Liver (tissue), 9 donors: ENCODE data around the gene CRYZ. TPM values are rescaled to one million over a fixed set of nuclear protein-coding genes. Genes with fewer than 3 reads are reported as not detected.

Experiments
- DNase-seq: peaks from one replicate; pipeline ENCODE4 v3.0.0-alpha.2; 2017; ENCODE audit warnings: low spot score
- H3K27ac ChIP-seq, 2 donors: one replicate each; pipeline ENCODE4 v1.7.0; 2013; ENCODE audit warnings: inconsistent platforms in 2 of 2, low read length in 2 of 2, control low read depth in 1 of 2, low read depth in 1 of 2, mild to moderate bottlenecking in 1 of 2
- H3K27me3 ChIP-seq, 4 donors: one replicate each; pipeline versions ENCODE4 v1.6.1 to v1.7.0; 2013; ENCODE audit warnings: low read length in 3 of 4, inconsistent platforms in 1 of 4, mild to moderate bottlenecking in 1 of 4, moderate library complexity in 1 of 4; ENCODE audit not compliant: control insufficient read depth in 4 of 4, insufficient read depth in 4 of 4
- H3K36me3 ChIP-seq, 4 donors: one replicate each; pipeline versions ENCODE4 v1.6.1 to v1.7.0; 2013; ENCODE audit warnings: low read length in 3 of 4, mild to moderate bottlenecking in 3 of 4, low read depth in 1 of 4, moderate library complexity in 1 of 4; ENCODE audit not compliant: control insufficient read depth in 4 of 4, insufficient read depth in 3 of 4
- H3K4me1 ChIP-seq, 4 donors: one replicate each; pipeline versions ENCODE4 v1.6.1 to v1.7.0; 2013; ENCODE audit warnings: low read length in 3 of 4, mild to moderate bottlenecking in 3 of 4, moderate library complexity in 1 of 4; ENCODE audit not compliant: control insufficient read depth in 4 of 4, insufficient read depth in 4 of 4
- H3K4me3 ChIP-seq, 3 donors: one replicate each; pipeline versions ENCODE4 v1.6.1 to v1.7.0; 2013; ENCODE audit warnings: low read length in 3 of 3, control low read depth in 1 of 3, low read depth in 1 of 3, mild to moderate bottlenecking in 1 of 3
- H3K9ac ChIP-seq, 2 donors: one replicate each; pipeline ENCODE4 v1.7.0; 2013; ENCODE audit warnings: low read length in 2 of 2, mild to moderate bottlenecking in 2 of 2, moderate library complexity in 2 of 2, control low read depth in 1 of 2, low read depth in 1 of 2
- H3K9me3 ChIP-seq, 4 donors: one replicate each; pipeline versions ENCODE4 v1.6.1 to v1.7.0; 2013; ENCODE audit warnings: low read length in 3 of 4; ENCODE audit not compliant: control insufficient read depth in 4 of 4
- EGR1 ChIP-seq, 2 donors: IDR thresholded peaks; 2 replicates each; pipeline ENCODE4 v1.6.1; 2016 to 2018; ENCODE audit warnings: antibody characterized with exemption in 2 of 2, low read depth in 2 of 2
- FOXA1 ChIP-seq: IDR thresholded peaks from 2 replicates; pipeline ENCODE4 v1.6.1; 2016; ENCODE audit warnings: antibody characterized with exemption
- FOXA2 ChIP-seq: IDR thresholded peaks from 2 replicates; pipeline ENCODE4 v1.6.1; 2016; ENCODE audit warnings: antibody characterized with exemption
- GABPA ChIP-seq, 2 donors: IDR thresholded peaks in 1 of 2; conservative IDR thresholded peaks in 1 of 2; 2 replicates each; pipeline ENCODE4 v1.6.1; 2016; ENCODE audit warnings: antibody characterized with exemption in 2 of 2, mild to moderate bottlenecking in 1 of 2, moderate library complexity in 1 of 2
- HNF4A ChIP-seq, 2 donors: conservative IDR thresholded peaks; 2 replicates each; pipeline ENCODE4 v1.6.1; 2016; ENCODE audit warnings: antibody characterized with exemption in 2 of 2, mild to moderate bottlenecking in 2 of 2
- HNF4G ChIP-seq: IDR thresholded peaks from 2 replicates; pipeline ENCODE4 v1.6.1; 2016; ENCODE audit warnings: antibody characterized with exemption
- JUND ChIP-seq, 2 donors: IDR thresholded peaks; 2 replicates each; pipeline ENCODE4 v1.6.1; 2016; ENCODE audit warnings: antibody characterized with exemption in 2 of 2
- NR2F2 ChIP-seq: IDR thresholded peaks from 2 replicates; pipeline ENCODE4 v1.6.1; 2016; ENCODE audit warnings: antibody characterized with exemption
- RAD21 ChIP-seq, 2 donors: IDR thresholded peaks; 2 replicates each; pipeline ENCODE4 v1.6.1; 2016; ENCODE audit warnings: antibody characterized with exemption in 2 of 2, mild to moderate bottlenecking in 2 of 2
- RXRA ChIP-seq, 2 donors: IDR thresholded peaks; 2 replicates each; pipeline ENCODE4 v1.6.1; 2017 to 2018; ENCODE audit warnings: antibody characterized with exemption in 2 of 2, mild to moderate bottlenecking in 1 of 2
- SP1 ChIP-seq: IDR thresholded peaks from 2 replicates; pipeline ENCODE4 v1.6.1; 2018; ENCODE audit warnings: antibody characterized with exemption, mild to moderate bottlenecking
- TAF1 ChIP-seq: conservative IDR thresholded peaks from 2 replicates; pipeline ENCODE4 v1.6.1; 2016; ENCODE audit warnings: antibody characterized with exemption, mild to moderate bottlenecking
- YY1 ChIP-seq: IDR thresholded peaks from 2 replicates; pipeline ENCODE4 v1.6.1; 2016; ENCODE audit warnings: antibody characterized with exemption, mild to moderate bottlenecking
- WGBS: extraction: QIAGEN DNeasy Blood & Tissue Kit; methylation state at CpG from one replicate; pipeline ENCODE4 v1.1.7; 2013; 5-methylcytosine and 5-hydroxymethylcytosine counted together
- polyA plus RNA-seq, 2 donors: library from polyadenylated mRNA; stranded (reverse) in 1 of 2; unstranded in 1 of 2; fragments of 200-250 nt in 1 of 2; fragments of >200 nt in 1 of 2; fragmentation: Nextera tagmentation in 1 of 2; extraction: Ambion mirVana in 1 of 2; gene quantifications; one replicate each; pipeline versions ENCODE4 v1.2.1 to v1.2.3, GENCODE V29; 2013 to 2015
- total RNA-seq, 2 donors: library from RNA; depleted of rRNA; stranded (reverse); fragments of >200 nt; gene quantifications; one replicate each; pipeline ENCODE4 v1.2.3, GENCODE V29; 2014
- TF ChIP-seq, protein P1 (sequence below): fragments of 150-350 bp; IDR thresholded peaks from 2 replicates; pipeline ENCODE4 v1.5.1; 2017; ENCODE audit warnings: improper control_type of control experiment, low read depth, low read length; ENCODE audit not compliant: missing input control
- TF ChIP-seq, protein P2 (sequence below): IDR thresholded peaks from 2 replicates; pipeline ENCODE4 v1.6.1; 2016; ENCODE audit warnings: antibody characterized with exemption
- TF ChIP-seq, protein P3 (sequence below): IDR thresholded peaks from 2 replicates; pipeline ENCODE4 v1.6.1; 2016; ENCODE audit warnings: antibody characterized with exemption
- TF ChIP-seq, protein P4 (sequence below): IDR thresholded peaks from 2 replicates; pipeline ENCODE4 v1.6.1; 2016; ENCODE audit warnings: antibody characterized with exemption, mild to moderate bottlenecking
- TF ChIP-seq, protein P5 (sequence below): IDR thresholded peaks from 2 replicates; pipeline ENCODE4 v1.6.1; 2016; ENCODE audit warnings: antibody characterized with exemption
- donor health status: healthy.
- donor health status: healthy.
- donor health status: healthy.
- donor health status: healthy.
- donor health status: healthy.

CRYZ gene
- total and polyA plus RNA-seq, 4 donors = 104 to 183 (median 131) TPM

DNA sequence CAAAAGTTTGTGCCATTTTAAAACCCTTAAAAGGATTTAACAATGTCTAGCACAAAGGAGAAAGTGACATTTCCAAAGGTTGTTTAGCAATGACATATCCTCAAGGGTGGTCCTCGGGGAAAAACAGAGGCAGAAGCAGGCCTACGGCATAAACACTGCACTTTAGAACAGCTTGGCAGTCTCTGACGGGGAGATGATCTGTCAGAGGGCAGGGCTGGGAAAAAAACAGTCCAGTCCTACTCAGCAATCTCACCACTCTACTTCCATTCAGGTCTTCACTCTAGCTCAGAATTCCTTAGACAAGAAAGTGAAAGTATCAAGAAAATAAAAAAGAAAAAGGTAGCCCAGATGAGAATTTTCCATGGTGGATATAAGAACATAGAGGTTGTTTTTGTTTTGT is 4.1 kb downstream of the CRYZ start:
- no peaks in the 10 kb centered on the region for H3K27me3 ChIP-seq
- WGBS = 78% methylated on average over 3 of the region's 3 CpGs
- peaks cover 9 to 44% (median 16%) of the 10 kb centered on the region in 4 donors for H3K4me1 ChIP-seq
- H3K36me3 ChIP-seq = peaks cover 0 to 1% (median under 1%) of the 10 kb centered on the region in 4 donors
- TF ChIP-seq, protein P1, sequence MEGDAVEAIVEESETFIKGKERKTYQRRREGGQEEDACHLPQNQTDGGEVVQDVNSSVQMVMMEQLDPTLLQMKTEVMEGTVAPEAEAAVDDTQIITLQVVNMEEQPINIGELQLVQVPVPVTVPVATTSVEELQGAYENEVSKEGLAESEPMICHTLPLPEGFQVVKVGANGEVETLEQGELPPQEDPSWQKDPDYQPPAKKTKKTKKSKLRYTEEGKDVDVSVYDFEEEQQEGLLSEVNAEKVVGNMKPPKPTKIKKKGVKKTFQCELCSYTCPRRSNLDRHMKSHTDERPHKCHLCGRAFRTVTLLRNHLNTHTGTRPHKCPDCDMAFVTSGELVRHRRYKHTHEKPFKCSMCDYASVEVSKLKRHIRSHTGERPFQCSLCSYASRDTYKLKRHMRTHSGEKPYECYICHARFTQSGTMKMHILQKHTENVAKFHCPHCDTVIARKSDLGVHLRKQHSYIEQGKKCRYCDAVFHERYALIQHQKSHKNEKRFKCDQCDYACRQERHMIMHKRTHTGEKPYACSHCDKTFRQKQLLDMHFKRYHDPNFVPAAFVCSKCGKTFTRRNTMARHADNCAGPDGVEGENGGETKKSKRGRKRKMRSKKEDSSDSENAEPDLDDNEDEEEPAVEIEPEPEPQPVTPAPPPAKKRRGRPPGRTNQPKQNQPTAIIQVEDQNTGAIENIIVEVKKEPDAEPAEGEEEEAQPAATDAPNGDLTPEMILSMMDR = no peak
- no peak for TF ChIP-seq YY1
- no peak for TF ChIP-seq JUND (IDR thresholded peaks at IDR 0.05)
- TF ChIP-seq HNF4A (conservative IDR thresholded peaks at IDR 0.05) = no peak
- no peak for DNase-seq
- peak overlapping the region in 1 of 3 donors; percentile 30 for H3K4me3 ChIP-seq
- peak overlapping the region; percentile 48 to 75 for H3K27ac ChIP-seq
- H3K9ac ChIP-seq = peak overlapping the region in 1 of 2 donors; percentile 23
- H3K9me3 ChIP-seq = peaks cover 0 to 7% (median 1%) of the 10 kb centered on the region in 4 donors

DNA sequence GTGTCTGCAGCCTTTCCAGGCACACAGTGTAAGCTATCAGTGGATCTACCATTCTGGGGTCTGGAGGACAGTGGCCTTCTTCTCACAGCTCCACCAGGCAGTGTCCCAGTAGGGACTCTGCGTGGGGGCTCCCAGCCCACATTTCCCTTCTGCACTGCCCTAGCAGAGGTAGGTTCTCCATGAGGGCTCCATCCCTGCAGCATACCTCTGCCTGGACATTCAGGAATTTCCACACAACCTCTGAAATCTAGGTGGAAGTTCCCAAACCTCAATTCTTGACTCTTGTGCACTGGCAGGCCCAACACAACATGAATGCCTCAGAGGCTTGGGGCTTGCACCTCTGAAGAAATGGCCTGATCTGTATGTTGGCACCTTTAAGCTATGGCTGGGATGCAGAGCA is 6.8 kb downstream of the CRYZ start:
- Histone ChIP-seq H3K27me3 (no peaks in the 10 kb centered on the region), H3K9me3 (peaks cover 0 to 7% (median 1%) of the 10 kb centered on the region in 4 donors), H3K27ac (peak overlapping the region in 1 of 2 donors; percentile 3), H3K9ac (no peak overlapping the region), H3K4me3 (no peak overlapping the region), H3K36me3 (peaks cover 11 to 25% (median 20%) of the 10 kb centered on the region in 4 donors), H3K4me1 (peaks cover 9 to 39% (median 13%) of the 10 kb centered on the region in 4 donors)
- DNase-seq = no peak
- WGBS = 98% methylated on average over 1 of the region's 1 CpG
- TF ChIP-seq YY1 (no peak), SP1 (no peak), FOXA1 (no peak), GABPA (IDR thresholded peaks at IDR 0.05 in 1 of 2, conservative IDR thresholded peaks at IDR 0.05 in 1 of 2) (no peak), FOXA2 (no peak), HNF4A (conservative IDR thresholded peaks at IDR 0.05) (no peak), RAD21 (IDR thresholded peaks at IDR 0.05) (no peak), RXRA (IDR thresholded peaks at IDR 0.05) (no peak), NR2F2 (no peak), EGR1 (IDR thresholded peaks at IDR 0.05; ENCODE audit: low read depth in 2 of 2) (no peak), TAF1 (no peak), HNF4G (no peak), JUND (IDR thresholded peaks at IDR 0.05) (no peak)
- TF ChIP-seq, protein P2, sequence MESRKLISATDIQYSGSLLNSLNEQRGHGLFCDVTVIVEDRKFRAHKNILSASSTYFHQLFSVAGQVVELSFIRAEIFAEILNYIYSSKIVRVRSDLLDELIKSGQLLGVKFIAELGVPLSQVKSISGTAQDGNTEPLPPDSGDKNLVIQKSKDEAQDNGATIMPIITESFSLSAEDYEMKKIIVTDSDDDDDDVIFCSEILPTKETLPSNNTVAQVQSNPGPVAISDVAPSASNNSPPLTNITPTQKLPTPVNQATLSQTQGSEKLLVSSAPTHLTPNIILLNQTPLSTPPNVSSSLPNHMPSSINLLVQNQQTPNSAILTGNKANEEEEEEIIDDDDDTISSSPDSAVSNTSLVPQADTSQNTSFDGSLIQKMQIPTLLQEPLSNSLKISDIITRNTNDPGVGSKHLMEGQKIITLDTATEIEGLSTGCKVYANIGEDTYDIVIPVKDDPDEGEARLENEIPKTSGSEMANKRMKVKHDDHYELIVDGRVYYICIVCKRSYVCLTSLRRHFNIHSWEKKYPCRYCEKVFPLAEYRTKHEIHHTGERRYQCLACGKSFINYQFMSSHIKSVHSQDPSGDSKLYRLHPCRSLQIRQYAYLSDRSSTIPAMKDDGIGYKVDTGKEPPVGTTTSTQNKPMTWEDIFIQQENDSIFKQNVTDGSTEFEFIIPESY = no peak
- TF ChIP-seq, protein P1 = no peak
- TF ChIP-seq, protein P3, sequence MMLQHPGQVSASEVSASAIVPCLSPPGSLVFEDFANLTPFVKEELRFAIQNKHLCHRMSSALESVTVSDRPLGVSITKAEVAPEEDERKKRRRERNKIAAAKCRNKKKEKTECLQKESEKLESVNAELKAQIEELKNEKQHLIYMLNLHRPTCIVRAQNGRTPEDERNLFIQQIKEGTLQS = no peak
- TF ChIP-seq, protein P4, sequence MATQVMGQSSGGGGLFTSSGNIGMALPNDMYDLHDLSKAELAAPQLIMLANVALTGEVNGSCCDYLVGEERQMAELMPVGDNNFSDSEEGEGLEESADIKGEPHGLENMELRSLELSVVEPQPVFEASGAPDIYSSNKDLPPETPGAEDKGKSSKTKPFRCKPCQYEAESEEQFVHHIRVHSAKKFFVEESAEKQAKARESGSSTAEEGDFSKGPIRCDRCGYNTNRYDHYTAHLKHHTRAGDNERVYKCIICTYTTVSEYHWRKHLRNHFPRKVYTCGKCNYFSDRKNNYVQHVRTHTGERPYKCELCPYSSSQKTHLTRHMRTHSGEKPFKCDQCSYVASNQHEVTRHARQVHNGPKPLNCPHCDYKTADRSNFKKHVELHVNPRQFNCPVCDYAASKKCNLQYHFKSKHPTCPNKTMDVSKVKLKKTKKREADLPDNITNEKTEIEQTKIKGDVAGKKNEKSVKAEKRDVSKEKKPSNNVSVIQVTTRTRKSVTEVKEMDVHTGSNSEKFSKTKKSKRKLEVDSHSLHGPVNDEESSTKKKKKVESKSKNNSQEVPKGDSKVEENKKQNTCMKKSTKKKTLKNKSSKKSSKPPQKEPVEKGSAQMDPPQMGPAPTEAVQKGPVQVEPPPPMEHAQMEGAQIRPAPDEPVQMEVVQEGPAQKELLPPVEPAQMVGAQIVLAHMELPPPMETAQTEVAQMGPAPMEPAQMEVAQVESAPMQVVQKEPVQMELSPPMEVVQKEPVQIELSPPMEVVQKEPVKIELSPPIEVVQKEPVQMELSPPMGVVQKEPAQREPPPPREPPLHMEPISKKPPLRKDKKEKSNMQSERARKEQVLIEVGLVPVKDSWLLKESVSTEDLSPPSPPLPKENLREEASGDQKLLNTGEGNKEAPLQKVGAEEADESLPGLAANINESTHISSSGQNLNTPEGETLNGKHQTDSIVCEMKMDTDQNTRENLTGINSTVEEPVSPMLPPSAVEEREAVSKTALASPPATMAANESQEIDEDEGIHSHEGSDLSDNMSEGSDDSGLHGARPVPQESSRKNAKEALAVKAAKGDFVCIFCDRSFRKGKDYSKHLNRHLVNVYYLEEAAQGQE = no peak
- TF ChIP-seq, protein P5, sequence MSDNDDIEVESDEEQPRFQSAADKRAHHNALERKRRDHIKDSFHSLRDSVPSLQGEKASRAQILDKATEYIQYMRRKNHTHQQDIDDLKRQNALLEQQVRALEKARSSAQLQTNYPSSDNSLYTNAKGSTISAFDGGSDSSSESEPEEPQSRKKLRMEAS = no peak
